GM18511 (cell line): ENCODE results near the gene MT1A.
"Not testable (repeated sequence)": the region's sequence is repeated elsewhere in the genome, so short reads cannot be mapped to it uniquely, and the experiment has no call there.

Experiments used
- ATAC-seq: cut with Tn5 transposase; IDR thresholded peaks from one replicate; pipeline ENCODE4 v1.9.1; 2021; ENCODE audit warnings: mild to moderate bottlenecking, moderate library complexity; ENCODE audit not compliant: unreplicated experiment

Gene MT1A

DNA sequence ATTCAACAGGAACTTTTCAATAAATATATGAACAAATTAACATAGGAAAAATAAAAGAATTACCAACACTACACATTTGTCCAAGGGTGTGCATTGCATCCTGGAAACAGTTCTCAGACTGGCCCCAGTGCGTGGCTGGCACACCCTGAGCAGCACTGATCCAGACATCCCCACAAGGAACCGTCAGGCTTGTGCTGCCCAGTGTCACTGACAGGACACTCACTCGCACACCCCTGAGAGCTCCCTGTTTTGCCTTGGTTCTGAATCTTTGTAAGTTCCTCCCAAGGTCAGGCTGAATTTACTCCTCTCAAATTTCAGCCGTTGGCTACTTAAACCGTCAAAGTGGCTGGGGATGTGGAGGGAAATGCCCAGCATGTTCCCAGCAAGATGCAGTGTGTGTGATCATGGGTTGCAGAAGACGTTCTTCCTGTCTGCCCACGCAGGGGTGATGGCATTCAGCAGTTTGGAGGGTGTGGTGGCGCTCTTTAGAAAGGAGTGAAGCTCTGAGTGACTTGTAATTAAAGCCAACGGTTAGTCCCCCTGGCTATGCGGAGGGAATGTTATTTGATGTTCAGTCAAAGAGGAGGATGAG, 28.4 kb upstream of the MT1A start:
- no peak for ATAC-seq

DNA sequence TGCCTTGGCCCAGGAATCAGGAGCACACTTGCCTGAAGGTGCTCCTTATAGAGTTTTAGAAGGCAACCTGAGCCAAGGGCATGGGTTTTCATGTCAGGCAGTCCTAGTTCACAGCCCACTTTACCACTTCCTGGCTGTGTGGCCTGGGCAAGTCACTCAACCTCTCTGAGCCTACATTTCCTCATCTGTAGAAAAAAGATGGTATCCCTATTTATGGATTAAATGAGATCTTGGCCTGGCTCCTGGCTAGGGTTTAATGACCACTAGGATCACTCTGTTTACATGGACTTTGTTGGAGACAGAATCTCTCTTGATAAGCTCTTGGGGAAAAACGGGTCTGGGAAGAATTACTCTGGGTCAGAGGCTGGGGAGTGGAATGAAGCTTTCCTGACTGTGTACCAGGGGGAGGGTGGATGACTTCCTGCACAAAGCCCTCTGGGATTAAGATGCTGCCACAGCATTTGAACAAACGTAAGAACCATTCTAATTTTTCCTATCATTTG, 27.8 kb upstream of the MT1A start:
- ATAC-seq = no peak

- no peak for ATAC-seq
These were observed 27.1 kb upstream of the MT1A start for GRCh38 chr16:56611281-56611833.

DNA sequence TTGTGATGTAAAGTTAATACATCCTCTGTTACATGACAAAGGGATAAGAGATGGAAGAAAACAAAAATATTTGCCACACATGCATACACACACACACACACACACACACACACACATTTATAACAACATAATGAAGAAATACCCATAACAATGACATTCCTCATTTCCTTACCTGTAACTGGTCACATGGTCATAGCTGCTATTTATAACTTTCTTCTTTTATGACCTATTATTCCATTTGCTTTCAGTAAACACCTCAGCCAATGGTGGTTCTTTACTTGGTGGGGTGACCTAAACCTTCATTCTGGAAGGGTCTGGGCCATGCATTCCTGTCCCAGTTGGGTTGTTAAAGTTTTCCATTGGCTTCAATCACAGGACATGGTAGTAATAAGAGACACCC, 24.8 kb upstream of the MT1A start:
- no peak for ATAC-seq

GRCh38 chr16:56614549-56614991, 23.9 kb upstream of the MT1A start:
- no peak for ATAC-seq

GRCh38 chr16:56615353-56615752, 23.1 kb upstream of the MT1A start:
- no peak for ATAC-seq

- no peak for ATAC-seq
These were observed 21.8 kb upstream of the MT1A start for GRCh38 chr16:56616608-56617211.

DNA sequence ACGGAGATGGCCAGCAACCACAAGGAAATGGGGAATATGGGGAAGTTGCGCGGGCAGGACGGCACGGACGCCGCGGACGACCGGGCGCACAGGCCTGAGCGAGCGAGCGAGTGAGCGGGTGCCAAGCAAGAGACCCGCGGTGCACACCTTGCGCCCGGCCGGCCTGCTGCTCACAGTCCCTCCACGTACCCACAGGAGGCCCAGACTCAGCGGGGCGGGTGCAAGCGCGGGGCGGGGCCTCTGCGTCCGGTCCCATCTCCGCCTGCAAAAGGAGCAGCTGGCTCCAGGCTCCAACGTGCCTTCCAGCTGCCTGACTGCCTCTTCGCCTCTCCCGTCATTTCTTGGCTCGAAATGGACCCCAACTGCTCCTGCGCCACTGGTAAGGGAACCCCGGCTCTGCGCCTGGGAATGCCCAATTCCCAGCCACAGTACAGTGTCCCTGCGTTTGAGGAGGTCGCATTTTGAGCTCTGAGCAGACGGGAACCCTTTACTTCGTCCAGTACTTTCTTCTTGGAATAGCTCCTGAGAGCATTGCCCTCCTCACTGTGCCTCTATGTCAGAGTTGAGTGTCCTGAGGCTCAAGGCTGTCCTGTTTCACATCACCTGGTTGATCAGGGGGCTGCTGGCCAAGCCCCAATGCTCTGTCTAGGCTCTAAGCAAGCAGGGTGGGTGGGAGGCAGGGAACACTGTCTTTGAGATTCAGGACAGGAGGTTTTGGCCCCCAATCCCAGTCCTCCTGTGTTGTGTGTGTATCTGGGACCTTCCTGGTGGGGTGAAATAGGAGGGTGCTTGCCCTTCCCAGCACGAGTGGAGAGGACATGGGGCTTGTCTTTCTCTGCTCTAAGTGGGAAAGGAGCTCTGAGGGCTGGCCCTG, 21.0 kb upstream of the MT1A start:
- ATAC-seq = no peak

DNA sequence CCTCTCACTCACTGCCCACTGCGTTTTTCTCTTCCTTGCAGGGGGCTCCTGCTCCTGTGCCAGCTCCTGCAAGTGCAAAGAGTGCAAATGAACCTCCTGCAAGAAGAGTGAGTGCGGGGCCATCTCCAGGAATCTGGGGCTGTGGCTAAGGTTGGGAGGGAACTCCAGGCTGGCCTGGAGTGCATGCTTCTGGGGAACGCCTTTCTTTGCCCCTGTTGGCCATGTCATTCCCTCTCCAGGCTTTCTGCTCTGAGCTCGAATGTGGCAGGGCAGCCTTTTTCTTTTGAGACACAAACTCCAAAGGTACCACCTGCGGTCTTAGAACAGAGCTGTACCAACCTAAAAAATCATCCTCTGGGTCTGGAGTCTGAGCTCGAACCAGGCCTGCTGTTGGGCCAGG, 20.3 kb upstream of the MT1A start:
- ATAC-seq = no peak

GRCh38 chr16:56620339-56620897, 18.0 kb upstream of the MT1A start:
- no peak for ATAC-seq

- not testable (repeated sequence) for ATAC-seq
These were observed 16.6 kb upstream of the MT1A start for GRCh38 chr16:56621665-56622445.

- ATAC-seq = not testable (repeated sequence)
These were observed 15.3 kb upstream of the MT1A start for GRCh38 chr16:56623184-56623583.

DNA sequence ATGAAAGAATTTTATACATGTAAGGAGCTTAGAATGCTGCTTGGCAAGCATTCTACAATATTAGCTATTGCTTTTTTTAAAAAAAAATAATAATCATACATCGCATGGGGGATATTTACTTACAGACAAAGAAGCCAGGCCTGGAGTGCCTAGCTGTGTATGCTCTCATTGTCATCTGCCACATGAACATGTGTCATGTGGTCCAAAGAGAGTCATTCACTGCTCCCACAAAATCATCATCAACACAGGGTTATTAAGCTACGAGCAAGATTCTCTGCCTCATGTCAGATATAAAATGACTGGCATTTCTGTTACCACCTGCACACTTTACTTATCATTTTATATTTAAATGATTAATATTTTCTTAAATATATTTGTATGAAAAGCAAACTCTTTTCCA, 14.8 kb upstream of the MT1A start:
- no peak for ATAC-seq

- ATAC-seq = peak; percentile 66
These were observed 13.1 kb upstream of the MT1A start, which contains the start of gene MT1E for GRCh38 chr16:56625140-56625942. TSS of gene MT1E (plus strand) at chr16:56625781. CDS start at chr16:56625852, 71 bp downstream.

- peak; percentile 12 for ATAC-seq
These were observed 12.4 kb upstream of the MT1A start for GRCh38 chr16:56625943-56626654.

DNA sequence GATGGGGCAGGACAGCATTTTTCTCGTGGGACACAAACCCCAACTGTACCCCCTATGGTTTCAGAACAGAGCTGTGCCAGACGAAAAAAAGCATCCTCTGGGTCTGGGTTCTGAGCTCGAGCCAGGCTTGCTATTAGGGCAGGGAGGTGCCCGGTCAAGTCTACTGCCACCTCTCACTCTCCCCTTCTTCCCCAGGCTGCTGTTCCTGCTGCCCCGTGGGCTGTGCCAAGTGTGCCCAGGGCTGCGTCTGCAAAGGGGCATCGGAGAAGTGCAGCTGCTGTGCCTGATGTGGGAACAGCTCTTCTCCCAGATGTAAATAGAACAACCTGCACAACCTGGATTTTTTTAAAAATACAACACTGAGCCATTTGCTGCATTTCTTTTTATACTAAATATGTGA, 11.8 kb upstream of the MT1A start:
- ATAC-seq = no peak

DNA sequence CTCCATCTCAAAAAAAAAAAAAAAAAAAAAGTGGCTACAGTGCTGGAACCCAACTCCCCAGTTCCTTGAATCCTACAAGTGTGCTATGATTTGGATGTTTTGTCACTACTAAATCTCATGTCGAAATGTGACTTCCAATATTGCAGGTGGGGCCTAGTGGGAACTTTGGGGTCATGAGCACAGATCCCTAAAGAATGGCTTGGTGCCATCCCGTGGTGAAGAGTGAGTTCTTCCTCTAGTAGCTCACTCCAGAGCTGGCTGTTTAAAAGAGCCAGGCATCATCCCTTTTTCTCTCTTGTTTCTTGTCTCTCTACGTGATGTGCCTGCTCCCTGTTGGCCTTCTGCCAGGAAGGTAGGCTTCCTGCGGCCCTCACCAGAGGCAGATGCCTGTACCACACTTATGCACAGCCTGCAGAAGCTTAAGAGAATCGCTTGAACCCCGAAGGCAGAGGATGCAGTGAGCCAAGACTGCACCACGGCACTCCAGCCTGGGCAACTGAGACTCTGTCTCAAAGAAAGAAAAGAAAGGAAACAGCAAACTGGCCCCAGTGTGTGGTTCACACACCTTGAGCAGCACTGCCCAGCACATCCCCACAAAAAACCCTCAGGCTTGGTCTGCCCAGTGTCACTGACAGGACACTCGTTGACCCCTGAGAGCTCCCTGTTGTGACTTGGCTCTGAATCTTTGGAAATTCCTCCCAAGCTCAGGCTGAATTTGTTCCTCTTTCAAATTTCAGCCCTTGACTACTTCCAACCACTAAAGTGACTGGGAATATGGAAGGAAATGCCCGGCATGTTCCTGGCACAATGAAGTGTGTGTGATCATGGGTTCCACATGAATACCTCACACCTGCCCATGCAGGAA, 9.7 kb upstream of the MT1A start:
- no peak for ATAC-seq

DNA sequence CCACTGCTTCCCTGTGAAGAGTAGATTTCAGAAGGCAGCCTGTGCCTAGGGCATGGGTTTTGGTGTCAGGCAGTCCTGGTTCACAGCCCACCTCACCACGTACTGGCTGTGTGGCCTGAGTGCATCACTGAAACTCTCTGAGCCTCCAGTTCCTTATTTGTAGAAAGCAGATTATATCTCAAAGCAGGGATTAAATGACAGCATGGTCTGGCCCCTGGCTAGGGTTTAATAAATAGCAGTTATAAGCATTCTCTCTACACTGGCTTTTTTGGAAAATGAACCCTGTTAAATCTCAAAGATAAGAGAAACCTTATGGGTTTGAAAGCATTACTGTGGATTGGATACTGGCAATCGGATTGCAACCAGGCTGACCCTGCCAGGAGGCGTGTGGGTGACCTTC, 8.9 kb upstream of the MT1A start:
- no peak for ATAC-seq
